GM19328 (cell line): ENCODE results near the gene LST1.

ENCODE experiments used
- ATAC-seq: cut with Tn5 transposase; IDR thresholded peaks from one replicate; pipeline ENCODE4 v1.9.1; 2021; ENCODE audit warnings: mild to moderate bottlenecking, moderate library complexity; ENCODE audit not compliant: unreplicated experiment

LST1 gene

GRCh38 chr6:31559958-31560696 lies 25.9 kb upstream of the LST1 start:
- ATAC-seq = peak; percentile 69

- no peak for ATAC-seq
These were observed 25.4 kb upstream of the LST1 start for GRCh38 chr6:31560697-31561058.

- ATAC-seq = no peak
These were observed 18.3 kb upstream of the LST1 start for GRCh38 chr6:31567531-31568370.

GRCh38 chr6:31568537-31568961 lies 17.5 kb upstream of the LST1 start:
- ATAC-seq = peak; percentile 74

GRCh38 chr6:31569861-31570536 lies 16.1 kb upstream of the LST1 start:
- ATAC-seq = no peak

- peak; percentile 42 for ATAC-seq
These were observed 13.8 kb upstream of the LST1 start, which contains the start of gene LTA for GRCh38 chr6:31572041-31572911. TSS of gene LTA (plus strand) at chr6:31572289. CDS start at chr6:31572743, 454 bp downstream.

- ATAC-seq = no peak
These were observed 12.6 kb upstream of the LST1 start for GRCh38 chr6:31573239-31574105.

- ATAC-seq = no peak
These were observed 11.7 kb upstream of the LST1 start for GRCh38 chr6:31574106-31575061.

GRCh38 chr6:31575335-31575901 lies 10.7 kb upstream of the LST1 start, which contains the start of gene TNF:
TSS of gene TNF (plus strand) at chr6:31575565. CDS start at chr6:31575742, 177 bp downstream.
- no peak for ATAC-seq

GRCh38 chr6:31575952-31576685 lies 10.0 kb upstream of the LST1 start:
- ATAC-seq = no peak

- ATAC-seq = no peak
These were observed 9.0 kb upstream of the LST1 start for GRCh38 chr6:31576897-31577578.

- ATAC-seq = no peak
These were observed 8.5 kb upstream of the LST1 start for GRCh38 chr6:31577579-31577966.

GRCh38 chr6:31578184-31579118 lies 7.6 kb upstream of the LST1 start:
- ATAC-seq = no peak

- ATAC-seq = no peak
These were observed 7.0 kb upstream of the LST1 start for GRCh38 chr6:31579119-31579505.

- ATAC-seq = no peak
These were observed 6.3 kb upstream of the LST1 start for GRCh38 chr6:31579546-31580437.
